HUDEP-2 (cell line): ENCODE measurements around the gene FAM53A.

ENCODE experiments used
- DNase-seq, 76 experiments: peaks; one replicate each; lab custom pipeline; 2025; ENCODE audit not compliant: unreplicated experiment in 76 of 76; lab: John Stamatoyannopoulos, UW

The FAM53A gene

DNA sequence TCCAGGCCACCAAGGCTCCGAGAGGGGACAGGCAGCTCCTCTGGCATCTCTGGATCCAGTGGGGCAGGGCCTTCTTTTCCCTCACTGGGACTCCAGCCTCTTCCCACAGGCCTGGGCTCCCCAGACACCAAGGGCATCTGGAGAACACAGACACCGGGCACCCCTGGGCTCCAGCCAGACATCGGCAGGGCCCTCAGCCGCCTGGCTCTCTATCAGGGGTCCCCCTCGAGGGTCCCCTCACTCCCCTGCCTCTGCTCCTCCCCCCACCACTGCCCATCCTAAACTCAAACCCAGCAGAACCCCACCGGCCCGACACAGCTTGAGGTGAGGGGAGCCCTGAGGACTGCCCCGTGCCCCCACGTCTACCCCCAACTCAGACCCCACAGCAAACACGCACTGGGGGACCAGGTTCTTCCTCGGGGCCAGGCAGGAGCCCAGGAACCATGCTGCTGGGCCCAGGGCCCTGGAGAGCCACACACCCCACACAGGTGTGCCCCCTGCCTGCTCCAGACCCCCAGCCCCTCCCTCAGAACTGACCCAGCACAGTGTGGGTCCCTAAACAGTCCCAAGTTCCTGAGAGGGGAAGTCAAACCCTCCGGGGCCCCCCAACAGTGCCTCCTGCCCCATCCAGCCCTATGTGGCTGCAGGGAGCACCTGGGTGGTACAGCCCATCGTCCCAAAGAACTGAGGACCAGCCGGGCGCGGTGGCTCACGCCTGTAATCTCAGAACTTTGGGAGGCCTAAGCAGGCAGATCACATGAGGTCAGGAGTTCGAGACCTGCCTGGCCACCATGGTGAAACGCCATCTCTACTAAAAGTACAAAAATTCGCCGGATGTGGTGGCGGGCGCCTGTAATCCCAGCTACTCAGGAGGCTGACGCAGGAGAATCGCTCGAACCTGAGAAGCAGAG lies 86.8 kb downstream of the FAM53A start:
- no peak for DNase-seq

- no peak for DNase-seq
Observed at GRCh38 chr4:1596393-1596792, 87.7 kb downstream of the FAM53A start.

- DNase-seq: no peak
Observed at GRCh38 chr4:1595789-1596325, 88.3 kb downstream of the FAM53A start.

DNA sequence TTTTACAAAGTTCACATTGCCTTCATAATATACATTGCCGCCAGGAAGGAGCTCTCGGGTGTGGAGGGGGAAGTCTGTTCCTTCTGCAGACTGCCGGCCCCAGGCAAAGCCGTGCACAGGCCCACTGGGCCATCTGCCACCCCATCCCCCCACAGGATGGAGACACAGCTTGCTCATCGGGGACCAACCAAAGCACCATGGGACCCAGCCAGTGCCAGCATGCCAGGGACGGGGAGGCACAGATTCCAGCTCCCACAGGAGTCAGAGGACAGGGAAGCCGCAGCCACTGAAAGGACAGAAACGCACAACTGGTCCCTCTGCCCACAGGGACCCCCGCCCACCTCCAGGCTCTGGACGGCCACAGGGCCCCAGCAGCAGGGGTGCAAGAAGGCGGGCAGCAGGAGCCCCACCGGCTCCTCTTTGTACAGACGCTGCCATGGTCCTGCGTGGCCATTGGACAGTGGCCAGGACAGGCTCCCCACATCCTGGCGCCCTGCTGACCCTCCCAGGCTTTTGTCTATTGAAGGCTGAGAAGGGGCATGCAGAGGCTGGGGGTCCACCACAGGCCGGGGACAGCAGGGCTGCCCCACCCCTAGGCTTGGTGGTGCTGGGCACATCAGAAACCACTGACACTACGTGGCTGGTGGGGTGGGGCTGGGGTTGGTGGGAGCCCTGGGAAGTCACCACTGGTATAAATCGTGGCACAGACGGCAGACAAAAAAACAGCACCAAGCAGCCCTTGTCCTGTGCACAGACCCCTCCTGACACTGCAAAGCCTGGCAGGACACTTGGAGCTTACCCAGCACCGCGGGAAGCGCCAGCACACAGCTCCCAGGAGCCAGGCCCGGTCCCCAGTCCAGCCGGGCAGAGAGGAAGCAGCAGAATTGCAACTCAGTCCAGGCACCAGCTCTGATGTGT lies 89.0 kb downstream of the FAM53A start:
- DNase-seq: no peak

DNA sequence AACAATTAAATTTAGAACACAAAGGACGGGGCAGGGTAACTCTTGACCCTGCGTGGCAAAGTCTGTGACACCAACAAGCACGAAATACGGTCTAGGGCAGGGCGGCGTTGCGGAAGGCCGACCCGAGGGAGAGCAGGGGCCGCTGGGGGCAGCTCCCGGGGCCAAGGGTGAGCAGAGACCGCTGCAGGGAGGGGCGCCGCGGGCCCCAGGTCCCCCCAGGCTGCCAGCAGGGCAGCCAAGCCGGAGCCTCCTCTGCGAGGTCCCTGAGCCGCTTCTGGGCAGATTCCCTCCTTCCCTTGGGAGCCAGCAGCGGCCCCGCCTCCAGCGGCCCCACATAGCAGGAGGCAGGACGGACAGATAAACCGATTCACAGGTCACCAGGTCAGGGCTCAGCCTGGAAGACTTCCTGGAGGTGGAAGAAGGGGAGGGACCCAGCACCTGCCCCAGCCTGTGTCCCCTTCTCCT lies 90.2 kb downstream of the FAM53A start:
- no peak for DNase-seq

DNA sequence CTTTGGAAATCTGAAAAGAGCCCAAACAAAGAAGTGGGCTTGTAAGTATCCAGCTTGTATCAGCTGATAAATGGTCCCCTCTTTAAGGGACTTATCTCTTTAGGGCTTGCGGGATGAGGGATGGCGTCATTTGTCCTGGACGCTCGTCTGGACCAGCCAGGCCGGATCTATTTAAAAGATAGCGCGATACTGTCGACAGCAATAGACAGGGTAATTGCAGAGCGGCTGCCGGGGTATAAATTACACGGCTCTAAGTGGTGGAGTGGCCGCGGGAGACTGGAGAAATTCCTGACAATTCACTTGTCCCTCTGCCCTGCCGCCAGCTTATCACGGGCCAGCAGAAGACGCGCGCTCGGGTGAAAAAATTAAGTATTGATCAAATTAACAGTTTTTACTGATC lies 90.7 kb downstream of the FAM53A start:
- no peak for DNase-seq

- no peak for DNase-seq
Observed at GRCh38 chr4:1592709-1593417, 91.2 kb downstream of the FAM53A start.

DNA sequence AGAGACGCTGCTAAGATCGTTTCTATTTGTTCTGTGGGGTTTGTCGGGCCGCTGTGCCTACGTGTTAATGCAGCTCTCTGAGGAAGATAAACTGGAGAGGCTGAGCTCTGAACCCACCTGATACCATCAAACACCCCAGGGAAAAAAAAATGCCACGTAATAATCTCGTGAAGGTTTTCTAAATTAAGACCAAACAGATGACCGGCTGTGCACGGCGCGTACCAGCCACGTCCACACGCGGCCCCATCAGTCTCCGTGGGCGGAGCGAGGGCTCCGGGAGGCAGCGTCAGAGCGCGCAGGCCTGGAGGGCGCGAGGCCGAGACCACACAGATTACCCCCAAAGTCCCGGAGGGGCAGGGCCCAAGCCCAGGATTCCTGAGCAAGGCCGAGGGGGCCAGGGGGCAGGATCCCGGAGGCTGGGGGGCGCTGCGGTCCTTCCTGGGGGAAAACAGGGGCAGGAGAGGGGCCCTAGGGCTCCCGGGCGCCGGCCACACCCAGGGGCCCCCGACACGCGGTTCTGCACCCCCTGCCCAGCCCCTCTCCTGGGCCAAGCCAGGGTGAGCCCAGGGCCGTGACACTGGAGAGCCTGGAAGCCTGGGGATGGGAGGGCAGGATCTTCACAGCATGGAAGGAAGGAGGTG lies 91.9 kb downstream of the FAM53A start:
- DNase-seq: no peak

DNA sequence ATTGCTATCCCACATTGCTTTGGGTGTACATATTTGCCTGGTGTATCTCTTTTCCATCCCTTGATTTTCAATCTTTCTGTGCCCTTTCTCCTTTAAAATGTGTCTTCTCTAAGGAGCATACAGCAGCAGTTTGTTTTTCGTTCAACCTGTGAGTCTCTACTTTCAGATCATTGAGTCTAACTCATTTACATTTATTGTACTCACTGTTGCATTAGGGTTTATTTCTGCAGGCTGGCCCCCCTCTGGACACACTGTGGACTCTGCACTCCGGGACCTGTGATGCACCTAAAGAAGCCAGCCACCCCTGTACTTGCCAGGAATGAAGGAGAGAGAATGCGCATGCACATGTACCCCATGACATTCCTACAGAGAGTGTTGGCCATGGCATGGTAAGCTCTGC lies 93.0 kb downstream of the FAM53A start:
- no peak for DNase-seq

- peak in 75 of 76 experiments; percentile 14 to 96 (median 86) for DNase-seq
Observed at GRCh38 chr4:1590244-1590643, 93.9 kb downstream of the FAM53A start.
